Measurements from ENCODE around the gene RINL.

RINL gene

GRCh38 chr19:38877781-38878574 lies at the start of gene RINL:
Gene RINL (minus strand): TSS chr19:38878275. CDS start chr19:38876742, 1,533 bp downstream.
- no peak for DNase-seq

GRCh38 chr19:38924388-38924787 lies 46.3 kb upstream of the RINL start:
- no peak for DNase-seq

GRCh38 chr19:38922482-38922881 lies 44.4 kb upstream of the RINL start:
- no peak for DNase-seq

- DNase-seq = no peak
These were observed 43.6 kb upstream of the RINL start for GRCh38 chr19:38921420-38922274.

- no peak for DNase-seq
These were observed 42.7 kb upstream of the RINL start for GRCh38 chr19:38920602-38921419.

- DNase-seq = no peak
These were observed 41.9 kb upstream of the RINL start for GRCh38 chr19:38919837-38920601.

- no peak for DNase-seq
These were observed 40.5 kb upstream of the RINL start for GRCh38 chr19:38918526-38918925.

GRCh38 chr19:38917921-38918491 lies 39.9 kb upstream of the RINL start:
- DNase-seq = no peak

GRCh38 chr19:38917516-38917915 lies 39.4 kb upstream of the RINL start:
- no peak for DNase-seq

GRCh38 chr19:38915329-38916321 lies 37.5 kb upstream of the RINL start:
- no peak for DNase-seq

- no peak for DNase-seq
These were observed 35.9 kb upstream of the RINL start for GRCh38 chr19:38913958-38914357.

- no peak for DNase-seq
These were observed 34.8 kb upstream of the RINL start for GRCh38 chr19:38912600-38913514.

- DNase-seq = no peak
These were observed 33.4 kb upstream of the RINL start for GRCh38 chr19:38911388-38912001.

- no peak for DNase-seq
These were observed 32.4 kb upstream of the RINL start for GRCh38 chr19:38910488-38910887.

GRCh38 chr19:38908911-38909310 lies 30.8 kb upstream of the RINL start:
- DNase-seq = peak in 1 of 58 donors; percentile 24

GRCh38 chr19:38907670-38908069 lies 29.6 kb upstream of the RINL start:
- no peak for DNase-seq

- no peak for DNase-seq
These were observed 29.2 kb upstream of the RINL start for GRCh38 chr19:38907227-38907626.

GRCh38 chr19:38905620-38906019 lies 27.5 kb upstream of the RINL start:
- no peak for DNase-seq

Measured in anterior cingulate cortex (tissue), 58 donors.